ENCODE measurements around the gene GNAO1. TPM values are rescaled to one million over a fixed set of nuclear protein-coding genes. Genes with fewer than 3 reads are reported as not detected.

Gene GNAO1
- total and polyA plus RNA-seq, 9 of the 15 experiments (the other 6 are each of a cell fraction or from before 2014, with no cell fraction given), result 0.07 to 0.42 (median 0.08) TPM; not detected in 5

GRCh38 chr16:56298948-56299596 lies 107.8 kb downstream of the GNAO1 start:
- H3K9me3 ChIP-seq (replicated peaks; ENCODE audit: control insufficient read depth, insufficient read depth, low read depth, low read length), result no peaks in the 10 kb centered on the region
- no peak overlapping the region for H3K9ac ChIP-seq (ENCODE audit: insufficient read depth in 1 of 2, low read depth in 2 of 2, low read length in 2 of 2)
- H3K4me3 ChIP-seq, result no peak overlapping the region
- BruUV-seq (replicated peaks), result no TSS peak
- ChIA-PET CTCF (ENCODE audit: low intra/inter-chr PET ratio) (no interaction called here), POLR2A (interaction anchor here (0.9 kb wide), 1 partner anchor 16 kb away, joined by 3 read pairs; no protein-coding TSS in a partner anchor)
- no peaks in the 10 kb centered on the region for H3K36me3 ChIP-seq (ENCODE audit: control insufficient read depth, insufficient read depth, low read length)
- ATAC-seq (no peak), FAIRE-seq (no peak), DNase-seq (ENCODE audit: extremely low read depth in 1 of 4, low spot score in 3 of 4) (no peak)
- no peaks in the 10 kb centered on the region for H3K9me1 ChIP-seq (ENCODE audit: control insufficient read depth, insufficient read depth, low read length)
- no peak overlapping the region for H3K27ac ChIP-seq (ENCODE audit: extremely low read depth, low read depth, low read length)
- intact Hi-C loops (cut with micrococcal nuclease), result no loop called here
- TF ChIP-seq SLC30A9 (CRISPR knock-in tag; IDR thresholded peaks at IDR 0.05), result no peak
- TF ChIP-seq FOXM1 (IDR thresholded peaks at IDR 0.05; ENCODE audit: low read depth), result no peak
- no peak for TF ChIP-seq FOXM1 (CRISPR knock-in tag; IDR thresholded peaks at IDR 0.05; ENCODE audit: low read depth)
- peak; percentile 23 for TF ChIP-seq ZFP36 (IDR thresholded peaks at IDR 0.05; ENCODE audit: low read depth, low read length, partially characterized antibody)
- no peak for TF ChIP-seq NFXL1 (CRISPR knock-in tag; IDR thresholded peaks at IDR 0.05)
- 0 out of 2 replicates have a peak, but pooled peaks have one; percentile 37 for TF ChIP-seq BCOR (IDR thresholded peaks at IDR 0.05)
- TF ChIP-seq GTF2F1 (IDR thresholded peaks at IDR 0.05; ENCODE audit: low read depth, low read length), result no peak
- no peak for TF ChIP-seq BDP1 (IDR thresholded peaks at IDR 0.05; ENCODE audit: insufficient read depth, insufficient read length)
- peak; percentile 39 for TF ChIP-seq RBM25 (IDR thresholded peaks at IDR 0.05; ENCODE audit: low read depth, low read length, severe bottlenecking)
- no peak overlapping the region for H3K4me2 ChIP-seq (ENCODE audit: insufficient read depth, low read length)
- no peaks in the 10 kb centered on the region for H3K4me1 ChIP-seq (replicated peaks in 1 of 2; ENCODE audit: control insufficient read depth in 2 of 2, insufficient read depth in 2 of 2, low read length in 2 of 2)
- in situ Hi-C loops (cut with MboI), result no loop called here
- no peak overlapping the region for H2AFZ ChIP-seq (ENCODE audit: low read depth, low read length)
- 0% methylated on average over 6 of the region's 7 CpGs for WGBS (ENCODE audit: insufficient coverage, low coverage, missing lambda C conversion rate)
- H4K20me1 ChIP-seq (replicated peaks; ENCODE audit: control insufficient read depth, insufficient read depth, low read length), result peaks cover 7% of the 10 kb centered on the region; the same call in 1 of the 2 replicates
- H3K27me3 ChIP-seq (ENCODE audit: control insufficient read depth in 2 of 2, insufficient read depth in 2 of 2, low read length in 2 of 2), result peaks cover 31 to 62% of the 10 kb centered on the region in 2 experiments; a peak in 4 of 5 replicates
- no peaks in the 10 kb centered on the region for H3K79me2 ChIP-seq (ENCODE audit: control insufficient read depth, insufficient read depth, low read length)
